Esophagus (tissue), 2 donors: ENCODE data around the gene FXYD3. TPM values are rescaled to one million over a fixed set of nuclear protein-coding genes. Genes with fewer than 3 reads are reported as not detected.

Experiments used
- H3K27ac ChIP-seq, 2 donors: one replicate each; pipeline ENCODE4 v1.5.1; 2013; ENCODE audit warnings: low read depth in 2 of 2, mild to moderate bottlenecking in 2 of 2, inconsistent platforms in 1 of 2, low read length in 1 of 2, moderate library complexity in 1 of 2
- H3K27me3 ChIP-seq, 2 donors: one replicate each; pipeline ENCODE4 v1.6.1; 2013; ENCODE audit warnings: low read length in 2 of 2, control low read depth in 1 of 2, mild to moderate bottlenecking in 1 of 2; ENCODE audit not compliant: insufficient read depth in 2 of 2, control insufficient read depth in 1 of 2
- H3K36me3 ChIP-seq, 2 donors: one replicate each; pipeline ENCODE4 v1.6.1; 2013; ENCODE audit warnings: low read length in 1 of 2; ENCODE audit not compliant: control insufficient read depth in 2 of 2, insufficient read depth in 2 of 2
- H3K4me1 ChIP-seq, 2 donors: one replicate each; pipeline ENCODE4 v1.6.1; 2013; ENCODE audit warnings: low read length in 1 of 2; ENCODE audit not compliant: control insufficient read depth in 2 of 2, insufficient read depth in 2 of 2
- H3K4me3 ChIP-seq, 2 donors: one replicate each; pipeline ENCODE4 v1.5.1; 2013; ENCODE audit warnings: low read length in 2 of 2, mild to moderate bottlenecking in 2 of 2, low read depth in 1 of 2, moderate library complexity in 1 of 2
- H3K9me3 ChIP-seq, 2 donors: one replicate each; pipeline ENCODE4 v1.6.1; 2013; ENCODE audit warnings: mild to moderate bottlenecking in 2 of 2, low read depth in 1 of 2, low read length in 1 of 2, moderate library complexity in 1 of 2; ENCODE audit not compliant: control insufficient read depth in 2 of 2, insufficient read depth in 1 of 2
- WGBS, 2 donors: extraction: QIAGEN DNeasy Blood & Tissue Kit; methylation state at CpG; one replicate each; pipeline ENCODE4 v1.1.7; 2013; 5-methylcytosine and 5-hydroxymethylcytosine counted together
- polyA plus RNA-seq, 2 donors: library from polyadenylated mRNA; stranded (reverse); fragments of 200-250 nt; gene quantifications; one replicate each; pipeline ENCODE4 v1.2.3, GENCODE V29; 2013
- donor health status: healthy with polysubstance abuse.
- donor health status: Bipolar disorder and iron deficiency.

The FXYD3 gene
- polyA plus RNA-seq, 2 donors = 630 to 697 TPM

DNA sequence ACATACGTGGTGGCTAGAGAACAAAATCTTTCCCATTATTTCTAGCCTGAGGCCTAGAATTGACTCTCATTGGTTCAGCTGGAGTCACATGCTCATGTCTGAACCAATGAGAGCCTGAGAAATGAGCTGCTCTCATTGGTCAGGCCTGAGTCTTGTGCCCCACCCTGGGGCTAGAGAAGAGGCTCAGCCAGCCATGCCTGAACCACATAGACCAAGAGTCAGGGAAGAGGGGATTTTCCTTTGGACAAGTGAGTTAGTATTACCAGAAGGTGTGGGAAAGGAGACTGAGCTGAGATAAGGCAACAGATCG, 45.8 kb downstream of the FXYD3 start:
- peaks cover 10 to 12% of the 10 kb centered on the region in 2 donors for H3K36me3 ChIP-seq

DNA sequence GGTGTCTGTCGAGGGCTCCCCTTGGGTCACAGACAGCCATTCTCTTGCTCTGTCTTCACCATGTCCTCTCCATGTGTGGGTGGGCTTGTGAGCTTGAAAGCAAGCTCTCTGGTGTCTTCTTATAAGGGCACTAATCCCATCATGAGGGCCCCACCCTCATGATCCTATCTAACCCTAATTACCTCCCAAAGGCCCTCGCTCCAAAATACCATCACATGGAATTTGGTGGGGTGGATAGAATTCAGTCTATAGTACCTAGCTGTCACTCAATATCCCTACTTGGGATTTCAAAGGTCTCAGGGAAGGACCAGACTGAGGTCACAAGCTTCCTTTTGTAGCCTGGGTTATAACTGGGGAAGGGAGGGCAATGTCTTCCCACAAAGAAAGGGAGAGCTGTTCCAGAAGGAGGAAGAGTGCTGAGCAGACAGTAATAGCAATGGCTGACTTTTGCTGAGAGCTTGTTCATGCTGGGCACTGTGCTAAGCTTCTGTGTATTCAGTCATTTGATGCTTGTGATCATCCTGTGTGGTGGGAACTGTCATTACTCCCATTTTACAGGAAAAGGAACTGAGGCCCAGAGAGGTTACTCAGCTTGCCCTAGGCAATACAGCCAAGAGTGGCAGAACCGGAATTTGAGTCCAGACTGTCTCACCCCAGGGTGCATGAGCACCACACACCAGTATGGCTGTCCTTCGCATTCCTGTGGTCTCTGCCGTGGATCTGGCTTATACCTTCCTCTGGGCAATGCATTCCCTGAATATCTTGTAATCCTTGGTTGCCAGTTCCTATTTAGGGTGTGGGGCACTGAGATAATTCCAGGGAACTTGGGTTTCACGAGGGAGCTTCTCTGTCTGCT, 47.1 kb downstream of the FXYD3 start:
- no peaks in the 10 kb centered on the region for H3K27me3 ChIP-seq
- peaks cover 12 to 23% of the 10 kb centered on the region in 2 donors for H3K9me3 ChIP-seq
- peaks cover 3% of the 10 kb centered on the region in 2 donors for H3K4me1 ChIP-seq
- no peak overlapping the region for H3K4me3 ChIP-seq
- H3K36me3 ChIP-seq = peaks cover 12 to 15% of the 10 kb centered on the region in 2 donors
- H3K27ac ChIP-seq = peak overlapping the region in 1 of 2 donors; percentile 84
- WGBS, 2 donors = 78 to 85% methylated on average over 6 of the region's 6 CpGs

More for the DNA sequence above, 45.8 kb downstream of the FXYD3 start:
- no peak overlapping the region for H3K27ac ChIP-seq
- H3K4me3 ChIP-seq = no peak overlapping the region
- no peaks in the 10 kb centered on the region for H3K4me1 ChIP-seq
- H3K9me3 ChIP-seq = peaks cover 12 to 19% of the 10 kb centered on the region in 2 donors
- WGBS, 2 donors = 96 to 98% methylated on average over 2 of the region's 2 CpGs
- H3K27me3 ChIP-seq = no peaks in the 10 kb centered on the region

DNA sequence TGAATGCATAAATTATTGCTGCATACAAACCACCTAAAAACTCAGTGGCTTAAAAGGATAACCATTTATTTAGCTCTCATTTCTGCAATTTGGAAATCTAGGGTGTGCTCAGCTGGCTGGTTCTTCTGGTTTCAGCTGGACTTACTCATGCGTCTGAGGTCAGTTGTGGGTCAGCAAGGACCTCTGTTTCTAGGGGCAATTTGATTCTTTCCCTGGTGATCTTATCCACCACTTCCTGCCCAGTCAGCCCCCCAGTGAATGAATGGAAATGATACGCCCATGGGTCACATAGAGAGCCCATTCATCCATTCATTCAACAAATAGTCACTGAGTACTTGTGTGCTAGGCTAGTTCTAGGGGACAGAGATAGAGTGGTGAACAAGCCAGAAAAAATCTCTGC, 48.8 kb downstream of the FXYD3 start:
- Histone ChIP-seq H3K27me3 (no peaks in the 10 kb centered on the region), H3K27ac (peak overlapping the region; percentile 40 to 72), H3K4me3 (no peak overlapping the region), H3K4me1 (peaks cover 7 to 8% of the 10 kb centered on the region in 2 donors), H3K36me3 (peaks cover 12 to 16% of the 10 kb centered on the region in 2 donors), H3K9me3 (peaks cover 12 to 23% of the 10 kb centered on the region in 2 donors)
- 52 to 83% methylated on average over 2 of the region's 2 CpGs for WGBS, 2 donors

DNA sequence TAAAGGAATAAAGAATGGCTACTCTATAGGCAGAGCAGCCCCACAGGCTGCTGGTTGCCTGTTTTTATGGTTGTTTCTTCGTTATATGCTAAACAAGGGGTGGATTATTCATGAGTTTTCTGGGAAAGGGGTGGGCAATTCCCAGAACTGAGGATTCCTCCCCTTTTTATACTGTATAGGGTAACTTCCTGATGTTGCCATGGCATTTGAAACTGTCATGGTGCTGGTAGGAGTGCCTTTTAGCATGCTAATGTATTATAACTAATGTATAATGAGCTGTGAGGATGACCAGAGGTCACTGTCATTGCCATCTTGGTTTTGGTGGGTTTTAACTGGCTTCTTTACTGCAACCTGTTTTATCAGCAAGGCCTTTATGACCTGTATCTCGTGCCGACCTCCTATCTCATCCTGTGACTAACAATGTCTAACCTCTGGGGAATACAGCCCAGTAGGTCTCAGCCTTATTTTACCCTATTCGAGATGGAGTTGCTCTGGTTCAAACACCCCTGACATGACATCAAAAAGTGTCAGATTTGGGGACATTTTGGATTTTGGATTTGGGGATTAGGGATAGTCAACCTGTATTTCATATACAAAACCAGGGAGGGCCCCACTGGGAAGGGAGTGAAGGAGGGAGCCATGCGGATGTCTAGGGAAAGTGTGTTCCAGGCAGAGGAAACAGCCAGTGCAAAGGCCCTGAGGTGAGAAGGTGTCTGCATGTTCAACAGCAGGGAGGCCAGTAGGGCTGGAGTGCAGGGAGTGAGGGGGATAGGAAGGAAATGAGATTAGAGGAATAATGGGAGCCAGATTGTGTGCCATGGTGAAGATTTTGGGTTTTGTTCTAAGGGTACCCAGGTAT, 49.8 kb downstream of the FXYD3 start:
- Histone ChIP-seq H3K4me3 (no peak overlapping the region), H3K36me3 (peaks cover 12 to 13% of the 10 kb centered on the region in 2 donors), H3K4me1 (peaks cover 7 to 8% of the 10 kb centered on the region in 2 donors), H3K27ac (peak overlapping the region in 1 of 2 donors; percentile 7), H3K9me3 (peaks cover 12 to 23% of the 10 kb centered on the region in 2 donors), H3K27me3 (no peaks in the 10 kb centered on the region)
- 64 to 73% methylated on average over 5 of the region's 5 CpGs for WGBS, 2 donors

DNA sequence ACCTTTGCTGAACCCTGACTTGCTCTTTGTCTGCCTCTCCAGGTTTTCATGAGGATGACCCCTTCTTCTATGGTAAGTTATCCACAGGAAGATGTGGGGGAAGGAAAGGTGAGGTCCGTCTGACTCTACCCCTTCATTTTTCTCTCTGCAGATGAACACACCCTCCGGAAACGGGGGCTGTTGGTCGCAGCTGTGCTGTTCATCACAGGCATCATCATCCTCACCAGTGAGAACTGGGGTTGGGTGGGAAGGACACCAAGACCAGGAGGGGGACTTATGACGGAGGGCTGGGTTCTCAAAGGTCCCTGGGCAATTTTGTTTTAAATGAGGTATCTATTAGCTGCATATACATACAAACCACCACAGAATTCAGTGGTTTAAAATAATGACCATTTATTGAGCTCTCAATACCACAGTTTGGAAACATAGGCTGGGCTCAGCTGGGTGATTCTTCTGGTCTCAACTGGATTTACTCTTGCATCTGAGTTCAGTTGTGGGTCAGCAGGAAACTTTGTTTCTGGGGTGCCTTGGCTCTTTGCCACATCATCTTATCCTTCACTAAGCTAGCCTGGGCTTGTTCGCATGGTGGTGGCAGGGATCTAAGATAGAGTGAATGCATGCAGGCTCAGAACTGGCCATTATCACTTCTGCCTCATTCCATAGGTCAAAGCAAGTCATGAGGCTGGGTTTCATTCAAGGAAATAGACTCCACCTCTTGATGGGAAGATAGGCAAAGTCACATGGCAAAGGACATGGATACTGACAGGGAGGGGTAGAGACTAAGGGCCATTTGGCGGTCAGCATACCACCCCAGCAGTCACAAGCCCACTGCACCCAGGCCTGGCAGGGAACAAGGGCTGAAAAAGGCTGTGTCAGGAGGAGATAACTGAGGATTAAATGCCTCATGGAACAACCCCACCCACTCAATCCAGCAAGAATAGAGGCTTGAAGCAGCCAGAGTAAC, 50.8 kb downstream of the FXYD3 start:
- Histone ChIP-seq H3K27me3 (no peaks in the 10 kb centered on the region), H3K4me3 (no peak overlapping the region), H3K4me1 (peaks cover 7 to 8% of the 10 kb centered on the region in 2 donors), H3K36me3 (peaks cover 11 to 12% of the 10 kb centered on the region in 2 donors), H3K9me3 (peaks cover 12 to 22% of the 10 kb centered on the region in 2 donors), H3K27ac (peak overlapping the region in 1 of 2 donors; percentile 81)
- WGBS, 2 donors = 89 to 94% methylated on average over 7 of the region's 7 CpGs

DNA sequence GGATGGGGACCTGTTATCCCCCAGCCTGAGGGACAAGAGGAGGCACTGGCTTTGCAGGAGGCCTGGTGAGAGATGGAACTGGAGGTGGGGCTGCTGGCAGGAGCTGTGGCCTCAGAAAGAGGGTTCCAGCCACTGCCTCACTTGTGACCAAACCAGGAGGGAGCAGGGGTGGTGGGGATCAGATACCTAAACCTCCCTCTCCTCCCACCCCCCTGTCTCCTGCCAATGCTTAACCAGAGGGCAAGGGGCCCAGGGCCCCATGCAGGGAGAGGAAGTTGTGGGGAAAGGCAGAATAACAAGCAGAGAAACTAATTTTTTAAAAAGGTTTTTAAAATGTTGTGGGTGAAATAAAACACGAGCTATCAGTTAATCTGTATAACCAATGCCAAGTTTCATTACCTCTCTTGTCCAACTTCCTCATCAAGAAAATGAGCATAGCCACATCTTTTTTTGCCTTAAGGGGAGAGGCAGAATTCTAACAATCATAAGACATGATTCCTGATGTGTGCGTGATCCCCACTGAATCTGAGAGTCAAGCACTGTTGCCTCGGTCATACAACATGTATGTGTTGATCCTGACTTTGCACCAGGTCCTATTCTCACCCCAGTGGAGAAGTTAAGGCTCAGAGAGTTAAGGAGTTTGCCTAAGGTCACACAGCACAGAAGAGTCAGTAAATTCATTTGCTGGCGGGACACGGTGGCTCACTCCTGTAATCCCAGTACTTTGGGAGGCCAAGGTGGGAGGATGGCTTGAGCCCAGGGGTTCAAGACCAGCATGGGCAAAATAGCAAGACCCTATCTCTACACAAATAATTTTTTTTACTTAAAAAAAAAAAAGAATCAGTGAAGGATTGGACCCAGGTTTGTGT, 51.9 kb downstream of the FXYD3 start:
- Histone ChIP-seq H3K27me3 (no peaks in the 10 kb centered on the region), H3K4me3 (no peak overlapping the region), H3K9me3 (peaks cover 12 to 20% of the 10 kb centered on the region in 2 donors), H3K27ac (peak overlapping the region; percentile 55 to 71), H3K4me1 (peaks cover 7 to 8% of the 10 kb centered on the region in 2 donors), H3K36me3 (peaks cover 10 to 11% of the 10 kb centered on the region in 2 donors)
- 53 to 67% methylated on average over 5 of the region's 5 CpGs for WGBS, 2 donors

DNA sequence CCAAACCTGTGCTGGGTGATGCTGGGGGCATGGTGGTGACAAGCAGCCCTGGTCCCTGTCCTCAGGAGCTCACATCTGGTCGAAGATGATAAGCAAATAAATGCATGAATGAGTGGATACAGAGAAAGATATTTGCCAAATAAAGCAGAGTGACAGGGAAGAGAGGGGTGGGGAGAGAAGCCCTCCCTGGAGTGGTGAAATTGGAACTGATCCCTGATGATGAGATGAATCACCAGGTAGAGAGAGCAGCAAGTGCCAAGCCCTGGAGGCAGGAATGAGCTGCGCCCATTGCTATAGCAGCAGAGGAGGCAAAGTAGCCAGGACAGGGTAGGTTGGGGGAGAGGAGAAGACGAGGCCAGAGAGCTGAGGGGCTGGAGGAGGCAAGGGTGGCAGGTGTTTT, 52.6 kb downstream of the FXYD3 start:
- H3K4me3 ChIP-seq = no peak overlapping the region
- H3K9me3 ChIP-seq = peaks cover 12 to 20% of the 10 kb centered on the region in 2 donors
- peak overlapping the region in 1 of 2 donors; percentile 68 for H3K27ac ChIP-seq
- H3K36me3 ChIP-seq = peaks cover 8 to 11% of the 10 kb centered on the region in 2 donors
- H3K4me1 ChIP-seq = peaks cover 7 to 8% of the 10 kb centered on the region in 2 donors
- H3K27me3 ChIP-seq = no peaks in the 10 kb centered on the region
- WGBS, 2 donors = 41 to 50% methylated on average over 3 of the region's 3 CpGs

DNA sequence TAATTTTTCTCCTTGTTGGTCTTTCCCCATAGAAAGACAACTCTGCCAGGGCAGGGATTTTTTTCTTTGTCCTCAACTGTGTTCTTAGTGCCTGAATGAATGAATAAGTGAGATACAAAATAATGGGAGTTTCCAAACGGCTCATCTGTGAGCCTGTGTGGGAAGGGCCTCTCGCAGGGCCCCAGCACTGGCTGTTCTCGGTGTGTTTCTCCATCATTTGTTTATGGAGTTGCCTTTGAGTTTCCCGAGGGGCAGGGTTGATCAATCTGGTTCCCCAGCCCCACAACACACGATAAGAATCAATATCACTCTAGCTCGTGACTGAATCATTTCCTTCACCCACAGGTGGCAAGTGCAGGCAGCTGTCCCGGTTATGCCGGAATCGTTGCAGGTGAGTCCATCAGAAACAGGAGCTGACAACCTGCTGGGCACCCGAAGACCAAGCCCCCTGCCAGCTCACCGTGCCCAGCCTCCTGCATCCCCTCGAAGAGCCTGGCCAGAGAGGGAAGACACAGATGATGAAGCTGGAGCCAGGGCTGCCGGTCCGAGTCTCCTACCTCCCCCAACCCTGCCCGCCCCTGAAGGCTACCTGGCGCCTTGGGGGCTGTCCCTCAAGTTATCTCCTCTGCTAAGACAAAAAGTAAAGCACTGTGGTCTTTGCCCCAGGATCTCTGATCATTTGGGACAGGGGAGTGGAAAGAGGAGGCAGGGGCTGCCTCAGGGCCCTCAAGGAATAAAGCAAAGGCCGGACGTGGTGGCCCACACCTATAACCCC, 53.8 kb downstream of the FXYD3 start:
- WGBS, 2 donors = 70 to 74% methylated on average over 18 of the region's 18 CpGs
- H3K27ac ChIP-seq = no peak overlapping the region
- no peaks in the 10 kb centered on the region for H3K27me3 ChIP-seq
- peaks cover 5 to 13% of the 10 kb centered on the region in 2 donors for H3K9me3 ChIP-seq
- H3K4me3 ChIP-seq = no peak overlapping the region
- peaks cover 6 to 11% of the 10 kb centered on the region in 2 donors for H3K36me3 ChIP-seq
- peaks cover 7 to 8% of the 10 kb centered on the region in 2 donors for H3K4me1 ChIP-seq
